GM12878 (cell line): Measurements from ENCODE around the gene SMG6. TPM values are rescaled to one million over a fixed set of nuclear protein-coding genes. Genes with fewer than 3 reads are reported as not detected.

ENCODE experiments used
- ATAC-seq: fragments of 200-7000 bp; cut with Tn5 transposase; 3 replicates; pipeline ENCODE4 v1.9.1; 2020; ENCODE audit warnings: mild to moderate bottlenecking, moderate library complexity
- BruUV-seq: library from RNA; stranded (reverse); fragments of 400-500 nt; replicated peaks from 2 replicates; lab custom pipeline; 2021; lab: Mats Ljungman, UMichigan
- CTCF ChIA-PET: fragments of 300-600 bp; sonication (Branson Sonifier 250); formaldehyde crosslinking; extraction: SDS; loops from one replicate; lab custom pipeline; 2021; ENCODE audit warnings: inconsistent platforms; lab: Yijun Ruan, JAX
- POLR2A ChIA-PET: fragments of 350-600 bp; formaldehyde crosslinking; extraction: SDS; loops from one replicate; lab custom pipeline; 2021; ENCODE audit warnings: inconsistent platforms; lab: Charles Lee
- RAD21 ChIA-PET: fragments of 300-600 bp; sonication (Branson Sonifier 250); formaldehyde crosslinking; loops from one replicate; lab custom pipeline; 2023; ENCODE audit warnings: antibody characterized with exemption; ENCODE audit not compliant: unreplicated experiment; lab: Charles Lee
- SMC1A ChIA-PET: fragments of 300-600 bp; sonication (Branson Sonifier 250); formaldehyde crosslinking; loops from one replicate; lab custom pipeline; 2023; ENCODE audit not compliant: unreplicated experiment, uncharacterized antibody; lab: Charles Lee
- DNase-seq: peaks from one replicate; pipeline ENCODE4 v3.0.0-alpha.2; 2011; ENCODE audit warnings: low read depth, low spot score
- FAIRE-seq: peaks from 3 replicates; lab custom pipeline; 2011; peaks lifted over from hg19 to GRCh38; lab: Jason Lieb, UNC
- H2AFZ ChIP-seq: 2 replicates; pipeline ENCODE4 v1.6.0; 2011; ENCODE audit warnings: low read depth, low read length, control low read depth; ENCODE audit not compliant: control insufficient read depth
- H3K27ac ChIP-seq: 2 replicates; pipeline ENCODE4 v1.5.1; 2011; ENCODE audit warnings: control low read depth; ENCODE audit not compliant: control insufficient read depth, insufficient read depth
- H3K27me3 ChIP-seq, 2 experiments: replicated peaks in 1 of 2; 2 replicates each; pipeline versions ENCODE4 v1.6.0 to v1.6.1; 2011; ENCODE audit warnings: low read length in 1 of 2; ENCODE audit not compliant: control insufficient read depth in 2 of 2, insufficient read depth in 2 of 2
- H3K36me3 ChIP-seq, 2 experiments: 2 replicates each; pipeline ENCODE4 v1.5.1; 2011; ENCODE audit warnings: low read length in 1 of 2; ENCODE audit not compliant: control insufficient read depth in 2 of 2, insufficient read depth in 2 of 2
- H3K4me1 ChIP-seq: 2 replicates; pipeline ENCODE4 v1.6.1; 2011; ENCODE audit warnings: mild to moderate bottlenecking, low read length, moderate library complexity, mixed read lengths; ENCODE audit not compliant: control insufficient read depth, insufficient read depth
- H3K4me2 ChIP-seq: 2 replicates; pipeline ENCODE4 v1.6.0; 2011; ENCODE audit warnings: control low read depth; ENCODE audit not compliant: control insufficient read depth, insufficient read depth
- H3K4me3 ChIP-seq: fragments of 200-600 bp; sonication (generic); 2 replicates; pipeline ENCODE4 v1.5.1; 2016
- H3K79me2 ChIP-seq: 2 replicates; pipeline ENCODE4 v1.6.0; 2011; ENCODE audit warnings: low read length; ENCODE audit not compliant: control insufficient read depth, insufficient read depth
- H3K9ac ChIP-seq: 2 replicates; pipeline ENCODE4 v1.8.0; 2011; ENCODE audit warnings: low read length, control low read depth, mixed read lengths; ENCODE audit not compliant: control insufficient read depth, insufficient read depth
- H3K9me3 ChIP-seq: replicated peaks from 3 replicates; pipeline ENCODE4 v1.5.1; 2011; ENCODE audit warnings: mild to moderate bottlenecking, low read length; ENCODE audit not compliant: control insufficient read depth, insufficient read depth
- H4K20me1 ChIP-seq: 2 replicates; pipeline ENCODE4 v1.6.0; 2011; ENCODE audit not compliant: control insufficient read depth, insufficient read depth
- ATF7 ChIP-seq: fragments of 450-650 bp; IDR thresholded peaks from 2 replicates; pipeline ENCODE4 v1.6.1; 2016; ENCODE audit warnings: low read depth, mild to moderate bottlenecking
- BRCA1 ChIP-seq: IDR thresholded peaks from 2 replicates; pipeline ENCODE4 v1.6.1; 2011; ENCODE audit warnings: low read depth, low read length, improper control_type of control experiment
- EGR1 ChIP-seq, 2 experiments: IDR thresholded peaks; 1 replicate in 1 of 2; 2 replicates in 1 of 2; pipeline ENCODE4 v1.6.1; 2011 to 2012; ENCODE audit warnings: low read depth in 2 of 2, low read length in 2 of 2, borderline replicate concordance in 1 of 2, mild to moderate bottlenecking in 1 of 2, moderate library complexity in 1 of 2
- JUND ChIP-seq: IDR thresholded peaks from 2 replicates; pipeline ENCODE4 v1.6.1; 2012; ENCODE audit warnings: low read depth, mild to moderate bottlenecking, low read length, improper control_type of control experiment, moderate library complexity
- LARP7 ChIP-seq: fragments of 450-650 bp; IDR thresholded peaks from 2 replicates; pipeline ENCODE4 v1.6.1; 2017; ENCODE audit warnings: mild to moderate bottlenecking
- POLR2AphosphoS2 ChIP-seq: IDR thresholded peaks from 2 replicates; pipeline ENCODE4 v1.6.1; 2011; ENCODE audit warnings: low read depth, mild to moderate bottlenecking, low read length, improper control_type of control experiment, moderate library complexity
- POU2F2 ChIP-seq: IDR thresholded peaks from 3 replicates; pipeline ENCODE4 v1.6.1; 2011; ENCODE audit warnings: low read depth, mild to moderate bottlenecking, low read length, borderline replicate concordance
- RFX5 ChIP-seq: IDR thresholded peaks from 2 replicates; pipeline ENCODE4 v1.6.1; 2011; ENCODE audit warnings: low read depth, low read length, improper control_type of control experiment
- SPI1 ChIP-seq: IDR thresholded peaks from 2 replicates; pipeline ENCODE4 v1.6.1; 2011; ENCODE audit warnings: low read depth, mild to moderate bottlenecking, low read length, moderate library complexity, borderline replicate concordance; ENCODE audit not compliant: insufficient read depth
- STAT1 ChIP-seq: fragments of 450-650 bp; conservative IDR thresholded peaks from 2 replicates; pipeline ENCODE4 v1.6.1; 2014; ENCODE audit warnings: antibody characterized with exemption, mild to moderate bottlenecking
- SUZ12 ChIP-seq: fragments of 200-600 bp; sonication (generic); IDR thresholded peaks from one replicate; pipeline ENCODE4 v1.6.1; 2018; ENCODE audit warnings: antibody characterized with exemption, mild to moderate bottlenecking; ENCODE audit not compliant: unreplicated experiment
- WGBS: methylation state at CpG from one replicate; pipeline ENCODE4 v1.1.6; 2016; ENCODE audit warnings: low lambda C conversion rate; ENCODE audit not compliant: insufficient replicate concordance, insufficient coverage; ENCODE audit errors: missing lambda C conversion rate; 5-methylcytosine and 5-hydroxymethylcytosine counted together
- in situ Hi-C: fragments of 300-500 bp; cut with MboI; formaldehyde crosslinking; loops from 9 replicates; pipeline ENCODE4 v1.14.3; 2018; ENCODE audit warnings: mixed read lengths
- intact Hi-C: fragments of 100-400 bp; cut with micrococcal nuclease; formaldehyde crosslinking; loops from one replicate; pipeline ENCODE4 v1.14.2; 2022; ENCODE audit not compliant: unreplicated experiment
- polyA plus RNA-seq, 11 experiments: library from polyadenylated mRNA; depleted of rRNA in 4 of 11; unstranded in 6 of 11; stranded (reverse) in 5 of 11; fragments of >200 nt; fragmentation: Nextera tagmentation in 4 of 11; fragmentation: Illumina TruSeq in 1 of 11; extraction: Ambion mirVana in 4 of 11; extraction: Trizol in 1 of 11; gene quantifications; 1 replicate in 1 of 11; 2 replicates in 10 of 11; pipeline versions ENCODE4 v1.2.1 to v1.2.3, GENCODE V29; 2011 to 2016; ENCODE audit warnings: inconsistent platforms in 2 of 11, missing spikeins in 2 of 11, low read depth in 1 of 11
- total RNA-seq, 4 experiments: library from RNA; depleted of rRNA in 3 of 4; stranded (reverse); fragments of >200 nt in 3 of 4; fragmentation: Illumina TruSeq in 1 of 4; extraction: Trizol in 1 of 4; gene quantifications; 2 replicates each; pipeline versions ENCODE4 v1.2.1 to v1.2.3, GENCODE V29; 2013 to 2021
- TF ChIP-seq, protein P1 (sequence below): IDR thresholded peaks from 2 replicates; pipeline ENCODE4 v1.6.1; 2012; ENCODE audit warnings: low read length, inconsistent platforms
- TF ChIP-seq, protein P2 (sequence below): fragments of 450-650 bp; IDR thresholded peaks from 2 replicates; pipeline ENCODE4 v1.6.1; 2016; ENCODE audit warnings: mild to moderate bottlenecking

SMG6 gene
- total and polyA plus RNA-seq, 10 of the 15 experiments (the other 5 are each of a cell fraction or from before 2014, with no cell fraction given) = 0.58 to 28.7 (median 15.7) TPM

DNA sequence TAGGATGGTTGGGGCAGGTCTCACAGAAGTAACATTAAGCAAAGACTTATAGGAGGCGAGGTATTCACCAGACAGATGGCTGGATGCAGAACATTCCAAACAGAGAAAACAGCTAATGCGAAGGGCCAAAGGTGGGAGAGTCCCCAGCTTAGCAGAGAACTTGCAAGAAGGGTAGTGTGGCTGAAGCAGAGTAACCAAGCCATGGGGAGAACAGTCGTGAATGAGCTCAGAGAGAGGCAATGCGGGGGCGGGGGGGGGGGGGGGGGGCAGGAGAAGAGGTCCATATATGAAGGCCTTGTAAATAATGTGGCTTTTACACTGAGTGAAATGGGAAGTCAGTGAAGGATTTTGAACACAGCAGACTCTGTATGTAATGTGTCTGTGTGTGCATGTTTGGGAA is 81.3 kb downstream of the SMG6 start:
- DNase-seq (no peak), ATAC-seq (peak; percentile 36), FAIRE-seq (no peak)
- Histone ChIP-seq H3K9me3 (no peaks in the 10 kb centered on the region), H3K9ac (no peak overlapping the region; the same call in 1 of the 2 replicates), H3K4me2 (no peak overlapping the region; the same call in 1 of the 2 replicates), H3K79me2 (peaks cover 13% of the 10 kb centered on the region), H3K4me3 (no peak overlapping the region), H3K27ac (peak overlapping the region; percentile 87), H3K27me3 (no peaks in the 10 kb centered on the region), H3K4me1 (peaks cover 35% of the 10 kb centered on the region), H2AFZ (no peak overlapping the region), H3K36me3 (peaks cover 1 to 13% of the 10 kb centered on the region in 2 experiments), H4K20me1 (no peaks in the 10 kb centered on the region)
- intact Hi-C loops = no loop called here
- TF ChIP-seq LARP7 (no peak), EGR1 (IDR thresholded peaks at IDR 0.05; ENCODE audit: borderline replicate concordance in 1 of 2, low read depth in 2 of 2, low read length in 2 of 2) (peak in 1 of 2 experiments; percentile 90; a peak in 2 of 3 replicates), SPI1 (0 out of 2 replicates have a peak, but pooled peaks have one; percentile 7)
- RAD21 ChIA-PET = interaction anchor here (0.6 to 5.5 kb wide), 22 partner anchors 8 to 1337 kb away, joined by 3 to 50 read pairs (median 5); partner anchors contain the start of gene HIC1
- in situ Hi-C loops = no loop called here
- SMC1A ChIA-PET = interaction anchor here (0.9 to 6.6 kb wide), 27 partner anchors 9 to 167 kb away, joined by 3 to 70 read pairs (median 12); partner anchors contain the start of gene HIC1
- CTCF ChIA-PET = interaction anchor here (0.8 to 6.3 kb wide), 12 partner anchors 9 to 326 kb away, joined by 3 to 37 read pairs (median 6); no protein-coding TSS in a partner anchor
- no TSS peak for BruUV-seq
- 72% methylated on average over 2 of the region's 5 CpGs for WGBS
- POLR2A ChIA-PET = interaction anchor here (0.7 to 4.4 kb wide), 16 partner anchors 8 to 166 kb away, joined by 3 to 22 read pairs (median 8); partner anchors contain the start of gene HIC1

DNA sequence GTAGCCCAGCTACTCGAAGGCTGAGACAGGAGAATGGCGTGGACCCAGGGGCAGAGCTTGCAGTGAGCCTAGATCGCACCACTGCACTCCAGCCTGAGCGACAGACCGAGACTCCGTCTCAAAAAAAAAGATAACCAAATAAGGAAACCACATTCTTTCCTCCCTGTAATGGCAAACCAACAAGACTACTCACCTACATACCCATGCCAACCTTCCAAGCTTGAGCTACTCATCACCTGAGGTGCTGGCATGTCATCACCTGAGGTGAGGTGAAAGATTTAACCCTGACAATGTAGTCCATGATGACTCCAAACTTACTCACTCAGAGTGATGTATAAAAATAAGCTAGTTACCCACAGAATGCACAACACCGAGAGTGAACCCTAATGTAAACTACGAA is 85.2 kb downstream of the SMG6 start:
- peaks cover 1 to 10% of the 10 kb centered on the region in 2 experiments for H3K36me3 ChIP-seq
- peaks cover 47% of the 10 kb centered on the region for H3K4me1 ChIP-seq
- no TSS peak for BruUV-seq
- H3K9ac ChIP-seq = no peak overlapping the region
- in situ Hi-C loops = no loop called here
- ChIA-PET RAD21 (interaction anchor here (0.5 to 1.5 kb wide), 4 partner anchors 19 to 357 kb away, joined by 3 to 7 read pairs (median 4); no protein-coding TSS in a partner anchor), SMC1A (interaction anchor here (1.0 to 5.5 kb wide), 4 partner anchors 12 to 45 kb away, joined by 4 to 22 read pairs (median 10); no protein-coding TSS in a partner anchor), POLR2A (interaction anchor here (0.9 to 1.5 kb wide), 4 partner anchors 18 to 129 kb away, joined by 3 to 6 read pairs (median 5); no protein-coding TSS in a partner anchor), CTCF (interaction anchor here (0.8 to 6.3 kb wide), 5 partner anchors 10 to 26 kb away, joined by 3 to 37 read pairs (median 4); no protein-coding TSS in a partner anchor)
- 0 out of 2 replicates have a peak overlapping the region, but pooled peaks have one; percentile 27 for H3K4me3 ChIP-seq
- H3K27me3 ChIP-seq = no peaks in the 10 kb centered on the region
- peak overlapping the region; percentile 67 for H3K27ac ChIP-seq
- intact Hi-C loops = no loop called here
- DNase-seq = no peak
- FAIRE-seq = no peak
- peak overlapping the region; percentile 38; the same call in 1 of the 2 replicates for H3K4me2 ChIP-seq
- WGBS = 2% methylated on average over 8 of the region's 8 CpGs
- peak overlapping the region; percentile 55 for H2AFZ ChIP-seq
- peaks cover 30% of the 10 kb centered on the region for H3K79me2 ChIP-seq
- H3K9me3 ChIP-seq = no peaks in the 10 kb centered on the region
- ATAC-seq = 0 out of 3 replicates have a peak, but pooled peaks have one; percentile 4
- no peaks in the 10 kb centered on the region for H4K20me1 ChIP-seq
- no peak for TF ChIP-seq STAT1
- TF ChIP-seq, protein P1, sequence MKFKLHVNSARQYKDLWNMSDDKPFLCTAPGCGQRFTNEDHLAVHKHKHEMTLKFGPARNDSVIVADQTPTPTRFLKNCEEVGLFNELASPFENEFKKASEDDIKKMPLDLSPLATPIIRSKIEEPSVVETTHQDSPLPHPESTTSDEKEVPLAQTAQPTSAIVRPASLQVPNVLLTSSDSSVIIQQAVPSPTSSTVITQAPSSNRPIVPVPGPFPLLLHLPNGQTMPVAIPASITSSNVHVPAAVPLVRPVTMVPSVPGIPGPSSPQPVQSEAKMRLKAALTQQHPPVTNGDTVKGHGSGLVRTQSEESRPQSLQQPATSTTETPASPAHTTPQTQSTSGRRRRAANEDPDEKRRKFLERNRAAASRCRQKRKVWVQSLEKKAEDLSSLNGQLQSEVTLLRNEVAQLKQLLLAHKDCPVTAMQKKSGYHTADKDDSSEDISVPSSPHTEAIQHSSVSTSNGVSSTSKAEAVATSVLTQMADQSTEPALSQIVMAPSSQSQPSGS = no peak
- no peak for TF ChIP-seq BRCA1
- TF ChIP-seq RFX5 = no peak
- no peak for TF ChIP-seq POU2F2
- TF ChIP-seq JUND = no peak
- TF ChIP-seq, protein P2, sequence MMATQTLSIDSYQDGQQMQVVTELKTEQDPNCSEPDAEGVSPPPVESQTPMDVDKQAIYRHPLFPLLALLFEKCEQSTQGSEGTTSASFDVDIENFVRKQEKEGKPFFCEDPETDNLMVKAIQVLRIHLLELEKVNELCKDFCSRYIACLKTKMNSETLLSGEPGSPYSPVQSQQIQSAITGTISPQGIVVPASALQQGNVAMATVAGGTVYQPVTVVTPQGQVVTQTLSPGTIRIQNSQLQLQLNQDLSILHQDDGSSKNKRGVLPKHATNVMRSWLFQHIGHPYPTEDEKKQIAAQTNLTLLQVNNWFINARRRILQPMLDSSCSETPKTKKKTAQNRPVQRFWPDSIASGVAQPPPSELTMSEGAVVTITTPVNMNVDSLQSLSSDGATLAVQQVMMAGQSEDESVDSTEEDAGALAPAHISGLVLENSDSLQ = peak; percentile 64; the same call in 1 of the 2 replicates
- TF ChIP-seq ATF7 = no peak
- TF ChIP-seq POLR2AphosphoS2 = no peak
- TF ChIP-seq SUZ12 = no peak
